Testis (tissue), 3 donors: Measurements from ENCODE around the gene GIMAP1. TPM values are rescaled to one million over a fixed set of nuclear protein-coding genes. Genes with fewer than 3 reads are reported as not detected.

Experiments used
- DNase-seq: peaks from one replicate; pipeline ENCODE4 v3.0.0-alpha.2; 2019
- H3K27ac ChIP-seq, 2 donors: fragments of 200-600 bp; sonication (generic); one replicate each; pipeline ENCODE4 v1.5.1; 2019
- H3K27me3 ChIP-seq: fragments of 200-600 bp; sonication (generic); one replicate; pipeline ENCODE4 v1.5.1; 2019
- H3K36me3 ChIP-seq: fragments of 200-600 bp; sonication (generic); one replicate; pipeline ENCODE4 v1.5.1; 2017; ENCODE audit warnings: low read depth; ENCODE audit errors: missing control alignments
- H3K4me1 ChIP-seq: fragments of 200-600 bp; sonication (generic); one replicate; pipeline ENCODE4 v1.5.1; 2019
- H3K4me3 ChIP-seq, 2 donors: fragments of 200-600 bp; sonication (generic); one replicate each; pipeline ENCODE4 v1.5.1; 2017 to 2019
- H3K9me3 ChIP-seq: fragments of 200-600 bp; sonication (generic); one replicate; pipeline ENCODE4 v1.5.1; 2017
- POLR2A ChIP-seq: fragments of 450-650 bp; IDR thresholded peaks from one replicate; pipeline ENCODE4 v1.6.1; 2017; ENCODE audit warnings: antibody characterized with exemption, mild to moderate bottlenecking, moderate library complexity
- WGBS, 2 donors: methylation state at CpG; one replicate each; pipeline ENCODE4 v1.1.5; 2018; 5-methylcytosine and 5-hydroxymethylcytosine counted together
- intact Hi-C: fragments of 100-400 bp; cut with DNase I; formaldehyde crosslinking; loops from one replicate; pipeline ENCODE4 v1.15.1; 2023; ENCODE audit warnings: low total_unique reads
- polyA plus RNA-seq: library from polyadenylated mRNA; stranded (reverse); fragments of 350-450 nt; fragmentation: Illumina TruSeq; extraction: RNeasy Lipid Tissue Mini Kit (QIAGEN cat#74804); gene quantifications from one replicate; pipeline ENCODE4 v1.2.3, GENCODE V29; 2014; ENCODE audit warnings: low read depth, low replicate concordance; ENCODE audit not compliant: insufficient read depth
- total RNA-seq, 2 donors: library from RNA; depleted of rRNA; stranded (reverse); fragments of >200 nt; gene quantifications; one replicate each; pipeline ENCODE4 v1.2.3, GENCODE V29; 2016
- TF ChIP-seq, protein P1 (sequence below), 3 experiments: fragments of 450-650 bp in 2 of 3; fragments of 200-600 bp in 1 of 3; sonication (generic) in 1 of 3; IDR thresholded peaks; one replicate each; pipeline ENCODE4 v1.5.1; 2016 to 2019; ENCODE audit warnings: antibody characterized with exemption in 3 of 3, mild to moderate bottlenecking in 2 of 3, moderate library complexity in 1 of 3

The GIMAP1 gene
- total and polyA plus RNA-seq, 3 donors from 2014 or later: 1.4 to 2.8 (median 1.7) TPM

GRCh38 chr7:150736864-150737263 is 20.5 kb downstream of the GIMAP1 start:
- H3K36me3 ChIP-seq: no peaks in the 10 kb centered on the region
- no peak overlapping the region for H3K4me3 ChIP-seq
- TF ChIP-seq POLR2A: no peak
- TF ChIP-seq, protein P1, sequence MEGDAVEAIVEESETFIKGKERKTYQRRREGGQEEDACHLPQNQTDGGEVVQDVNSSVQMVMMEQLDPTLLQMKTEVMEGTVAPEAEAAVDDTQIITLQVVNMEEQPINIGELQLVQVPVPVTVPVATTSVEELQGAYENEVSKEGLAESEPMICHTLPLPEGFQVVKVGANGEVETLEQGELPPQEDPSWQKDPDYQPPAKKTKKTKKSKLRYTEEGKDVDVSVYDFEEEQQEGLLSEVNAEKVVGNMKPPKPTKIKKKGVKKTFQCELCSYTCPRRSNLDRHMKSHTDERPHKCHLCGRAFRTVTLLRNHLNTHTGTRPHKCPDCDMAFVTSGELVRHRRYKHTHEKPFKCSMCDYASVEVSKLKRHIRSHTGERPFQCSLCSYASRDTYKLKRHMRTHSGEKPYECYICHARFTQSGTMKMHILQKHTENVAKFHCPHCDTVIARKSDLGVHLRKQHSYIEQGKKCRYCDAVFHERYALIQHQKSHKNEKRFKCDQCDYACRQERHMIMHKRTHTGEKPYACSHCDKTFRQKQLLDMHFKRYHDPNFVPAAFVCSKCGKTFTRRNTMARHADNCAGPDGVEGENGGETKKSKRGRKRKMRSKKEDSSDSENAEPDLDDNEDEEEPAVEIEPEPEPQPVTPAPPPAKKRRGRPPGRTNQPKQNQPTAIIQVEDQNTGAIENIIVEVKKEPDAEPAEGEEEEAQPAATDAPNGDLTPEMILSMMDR (IDR thresholded peaks at IDR 0.05): no peak
- peak overlapping the region; percentile 57 for H3K27ac ChIP-seq
- WGBS, 2 donors: 48 to 55% methylated on average over 4 of the region's 4 CpGs
- H3K4me1 ChIP-seq: no peaks in the 10 kb centered on the region
- intact Hi-C loops: no loop called here
- DNase-seq: no peak
- no peaks in the 10 kb centered on the region for H3K27me3 ChIP-seq
- H3K9me3 ChIP-seq: no peaks in the 10 kb centered on the region

- H3K36me3 ChIP-seq: no peaks in the 10 kb centered on the region
- H3K27ac ChIP-seq: peak within 1 kb of the TSS; percentile 57
- WGBS, 2 donors: 41 to 50% methylated on average over 9 to 14 of the region's 14 CpGs
- no peaks in the 10 kb centered on the region for H3K27me3 ChIP-seq
- peak within 1 kb of the TSS; percentile 19 to 53 for H3K4me3 ChIP-seq
- no peaks in the 10 kb centered on the region for H3K4me1 ChIP-seq
- no peaks in the 10 kb centered on the region for H3K9me3 ChIP-seq
- no peak for DNase-seq
- no peak for TF ChIP-seq POLR2A
- TF ChIP-seq, protein P1 (IDR thresholded peaks at IDR 0.05): no peak
- intact Hi-C loops: no loop called here
Measured at GRCh38 chr7:150737265-150738055, 21.0 kb downstream of the GIMAP1 start, which contains the start of gene GIMAP5. GIMAP5 (plus strand) TSS chr7:150737418; CDS start chr7:150740885, 3,467 bp downstream.

DNA sequence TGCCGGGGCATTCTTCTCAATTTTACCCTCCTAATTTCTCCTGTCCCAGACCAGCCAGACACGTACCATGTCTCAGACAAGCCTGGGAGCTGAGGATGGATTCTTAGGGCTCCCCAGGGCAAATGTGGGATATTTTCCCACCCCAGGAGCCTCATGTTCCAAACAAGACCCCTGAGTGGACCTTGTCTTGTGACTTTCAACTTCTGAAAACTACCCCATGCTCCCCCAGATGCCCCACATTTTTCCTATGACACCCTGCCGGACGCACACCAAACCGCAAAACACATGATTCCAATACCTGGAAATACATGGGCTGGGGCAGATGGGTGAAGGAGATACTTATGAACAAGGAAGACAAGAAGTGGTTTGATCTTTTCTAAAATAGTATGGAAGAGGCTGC is 21.7 kb downstream of the GIMAP1 start:
- no peaks in the 10 kb centered on the region for H3K27me3 ChIP-seq
- no peak for DNase-seq
- H3K36me3 ChIP-seq: no peaks in the 10 kb centered on the region
- TF ChIP-seq, protein P1 (IDR thresholded peaks at IDR 0.05): no peak
- TF ChIP-seq POLR2A: no peak
- intact Hi-C loops: no loop called here
- peak overlapping the region; percentile 19 to 53 for H3K4me3 ChIP-seq
- WGBS, 2 donors: 73 to 83% methylated on average over 5 of the region's 5 CpGs
- H3K27ac ChIP-seq: peak overlapping the region; percentile 47 to 57
- no peaks in the 10 kb centered on the region for H3K4me1 ChIP-seq
- H3K9me3 ChIP-seq: no peaks in the 10 kb centered on the region

DNA sequence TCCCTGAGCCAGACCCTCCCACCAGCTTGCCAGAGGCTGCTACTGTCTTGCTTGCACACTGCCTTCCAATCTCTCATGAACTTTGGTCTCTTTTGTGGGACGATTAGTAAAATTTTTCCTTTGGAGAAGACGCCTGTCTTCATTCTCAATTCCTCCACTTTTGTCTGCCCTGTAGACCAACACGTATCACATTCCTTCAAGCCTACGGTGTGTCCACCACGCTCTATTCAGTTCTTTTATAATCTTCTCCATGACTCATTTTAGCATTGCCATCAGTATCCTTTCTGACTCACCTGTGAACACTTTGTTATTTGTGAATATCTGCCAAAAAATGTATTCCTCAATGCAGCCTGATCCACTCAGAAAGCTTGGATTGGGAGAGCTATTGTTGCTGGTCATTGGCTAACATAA is 22.2 kb downstream of the GIMAP1 start:
- TF ChIP-seq, protein P1 (IDR thresholded peaks at IDR 0.05): no peak
- no peak for TF ChIP-seq POLR2A

More for the DNA sequence above, 22.2 kb downstream of the GIMAP1 start:
- 72 to 74% methylated on average over 5 of the region's 5 CpGs for WGBS, 2 donors
- intact Hi-C loops: no loop called here
- DNase-seq: no peak
- Histone ChIP-seq H3K27me3 (no peaks in the 10 kb centered on the region), H3K4me1 (no peaks in the 10 kb centered on the region), H3K9me3 (no peaks in the 10 kb centered on the region), H3K36me3 (no peaks in the 10 kb centered on the region), H3K27ac (peak overlapping the region; percentile 47 to 57), H3K4me3 (peak overlapping the region; percentile 19 to 53)
